Pancreas (tissue), 10 donors: ENCODE data around the gene INTS2. TPM values are rescaled to one million over a fixed set of nuclear protein-coding genes. Genes with fewer than 3 reads are reported as not detected.

Source experiments
- ATAC-seq, 4 donors: fragments of 200-7000 bp; cut with Tn5 transposase; one replicate each; pipeline versions ENCODE4 v1.8.0 to v1.9.1; 2020; ENCODE audit warnings: mild to moderate bottlenecking in 4 of 4, moderate library complexity in 4 of 4
- DNase-seq, 6 donors: peaks; one replicate each; pipeline ENCODE4 v3.0.0-alpha.2; 2020
- FAIRE-seq: peaks from 2 replicates; lab custom pipeline; 2012; peaks lifted over from hg19 to GRCh38; lab: Jason Lieb, UNC
- H3K27ac ChIP-seq, 4 donors: fragments of 200-600 bp; sonication (generic); 1 replicate in 3 of 4; 2 replicates in 1 of 4; pipeline versions ENCODE4 v1.5.0 to v1.8.0; 2020
- H3K27me3 ChIP-seq, 4 donors: fragments of 200-600 bp; one replicate each; pipeline ENCODE4 v1.8.0; 2021
- H3K36me3 ChIP-seq, 3 donors: fragments of 200-600 bp; sonication (generic) in 1 of 3; one replicate each; pipeline versions ENCODE4 v1.5.0 to v1.8.0; 2020 to 2021
- H3K4me1 ChIP-seq, 3 donors: fragments of 200-600 bp; one replicate each; pipeline ENCODE4 v1.8.0; 2021
- H3K4me3 ChIP-seq, 4 donors: fragments of 200-600 bp; sonication (generic) in 2 of 4; one replicate each; pipeline versions ENCODE4 v1.5.0 to v1.8.0; 2020 to 2021
- H3K9me3 ChIP-seq, 4 donors: fragments of 200-600 bp; one replicate each; pipeline ENCODE4 v1.8.0; 2021
- CTCF ChIP-seq, 4 donors: fragments of 200-600 bp; sonication (generic) in 3 of 4; IDR thresholded peaks; one replicate each; pipeline versions ENCODE4 v1.5.0 to v1.8.0; 2021; ENCODE audit warnings: antibody characterized with exemption in 4 of 4
- WGBS, 2 donors: extraction: QIAGEN DNeasy Blood & Tissue Kit; methylation state at CpG; one replicate each; pipeline ENCODE4 v1.1.7; 2013; 5-methylcytosine and 5-hydroxymethylcytosine counted together
- intact Hi-C, 3 donors: fragments of 100-400 bp; cut with DNase I; formaldehyde crosslinking; loops; one replicate each; pipeline versions ENCODE4 v1.11.1 to v1.14.2; 2022
- polyA plus RNA-seq, 2 donors: library from polyadenylated mRNA; stranded (reverse); fragments of 200-250 nt; gene quantifications; one replicate each; pipeline ENCODE4 v1.2.3, GENCODE V29; 2013
- total RNA-seq, 6 donors: library from RNA; stranded (reverse); fragmentation: NEBNext Ultra II Directional in 4 of 6; extraction: Animal tissue kit (Norgen Biotek cat#: 25700) in 4 of 6; gene quantifications; one replicate each; pipeline versions ENCODE4 v1.2.1 to v1.2.4, GENCODE V29; 2021 to 2023
- donor health status: healthy with polysubstance abuse.
- donor health status: DM: no; HTN: no; CAD: no; lungs with moderate emphysema.
- donor health status: DM: no; HTN: no; CAD: no.
- donor health status: control.
- donor health status: control.
- donor health status: Bipolar disorder and iron deficiency.
- donor health status: DM: yes; HTN: yes; CAD: no.
- donor health status: DM: no; HTN: no; CAD: no.
- donor health status: DM: no; HTN: no; CAD: no.
- donor health status: DM: yes; HTN: yes; CAD: no.

The INTS2 gene
- total and polyA plus RNA-seq, 8 donors, result 1.5 to 5.2 (median 2.2) TPM

GRCh38 chr17:61856035-61856434 is 71.7 kb downstream of the INTS2 start:
- no peak for FAIRE-seq
- TF ChIP-seq CTCF (IDR thresholded peaks at IDR 0.05), result no peak

GRCh38 chr17:61852857-61853256 is 74.9 kb downstream of the INTS2 start:
- DNase-seq, result no peak
- Histone ChIP-seq H3K36me3 (no peaks in the 10 kb centered on the region), H3K4me3 (no peak overlapping the region), H3K9me3 (no peaks in the 10 kb centered on the region), H3K27me3 (no peaks in the 10 kb centered on the region), H3K27ac (no peak overlapping the region), H3K4me1 (no peaks in the 10 kb centered on the region)
- ATAC-seq, result no peak
- intact Hi-C loops, result no loop called here
- no peak for TF ChIP-seq CTCF (IDR thresholded peaks at IDR 0.05)
- 97% methylated on average over 2 of the region's 2 CpGs for WGBS, 2 donors
- no peak for FAIRE-seq

More at GRCh38 chr17:61856035-61856434, 71.7 kb downstream of the INTS2 start:
- H3K4me3 ChIP-seq, result no peak overlapping the region
- H3K9me3 ChIP-seq, result no peaks in the 10 kb centered on the region
- no peak overlapping the region for H3K27ac ChIP-seq
- H3K27me3 ChIP-seq, result no peaks in the 10 kb centered on the region
- intact Hi-C loops, result no loop called here
- no peaks in the 10 kb centered on the region for H3K36me3 ChIP-seq
- DNase-seq (no peak), ATAC-seq (no peak)
- WGBS, 2 donors, result 95 to 98% methylated on average over 1 of the region's 1 CpG
- H3K4me1 ChIP-seq, result no peaks in the 10 kb centered on the region

GRCh38 chr17:61849674-61850073 is 78.1 kb downstream of the INTS2 start:
- H3K36me3 ChIP-seq, result no peaks in the 10 kb centered on the region
- no peak for TF ChIP-seq CTCF (IDR thresholded peaks at IDR 0.05)
- intact Hi-C loops, result no loop called here
- FAIRE-seq, result no peak
- H3K4me3 ChIP-seq, result no peak overlapping the region
- no peak overlapping the region for H3K27ac ChIP-seq
- DNase-seq, result no peak
- no peaks in the 10 kb centered on the region for H3K27me3 ChIP-seq
- no peaks in the 10 kb centered on the region for H3K4me1 ChIP-seq
- no peak for ATAC-seq
- H3K9me3 ChIP-seq, result no peaks in the 10 kb centered on the region

GRCh38 chr17:61848896-61849295 is 78.9 kb downstream of the INTS2 start:
- WGBS, 2 donors, result 47 to 48% methylated on average over 2 of the region's 2 CpGs
- H3K4me1 ChIP-seq, result no peaks in the 10 kb centered on the region
- H3K9me3 ChIP-seq, result no peaks in the 10 kb centered on the region
- H3K4me3 ChIP-seq, result no peak overlapping the region
- no peaks in the 10 kb centered on the region for H3K27me3 ChIP-seq
- no peak for FAIRE-seq
- H3K36me3 ChIP-seq, result no peaks in the 10 kb centered on the region
- no peak overlapping the region for H3K27ac ChIP-seq
- DNase-seq, result no peak
- no peak for TF ChIP-seq CTCF (IDR thresholded peaks at IDR 0.05)
- intact Hi-C loops, result no loop called here
- no peak for ATAC-seq

DNA sequence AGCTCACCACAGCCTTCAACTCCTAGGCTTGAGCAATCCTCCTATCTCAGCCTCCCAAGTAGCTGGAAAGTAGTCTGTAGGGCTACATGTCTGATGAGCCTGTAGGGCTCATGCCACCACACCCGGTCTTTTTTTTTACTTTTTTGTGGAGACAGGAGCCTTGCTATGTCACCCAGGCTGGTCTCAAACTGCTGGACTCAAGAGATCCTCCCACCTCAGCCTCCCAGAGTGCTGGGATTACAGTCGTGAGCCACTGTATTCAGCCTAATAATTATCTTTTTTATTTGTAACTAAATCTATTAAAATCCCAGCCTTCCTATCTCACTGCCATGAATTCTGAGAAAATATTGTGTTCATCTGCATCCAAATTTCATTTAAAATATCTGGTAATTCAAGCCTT is 79.5 kb downstream of the INTS2 start:
- ATAC-seq, result no peak
- Histone ChIP-seq H3K9me3 (no peaks in the 10 kb centered on the region), H3K4me1 (no peaks in the 10 kb centered on the region), H3K27ac (no peak overlapping the region), H3K4me3 (no peak overlapping the region), H3K27me3 (no peaks in the 10 kb centered on the region), H3K36me3 (no peaks in the 10 kb centered on the region)
- no peak for TF ChIP-seq CTCF (IDR thresholded peaks at IDR 0.05)
- 96 to 97% methylated on average over 2 of the region's 2 CpGs for WGBS, 2 donors
- intact Hi-C loops, result no loop called here
- FAIRE-seq, result no peak
- no peak for DNase-seq
